CD4-positive, alpha-beta T cell treated with Interferon alpha-2 for 1 hour (primary cell): ENCODE results near the gene RIMS3.
"Not testable (repeated sequence)": the region's sequence is repeated elsewhere in the genome, so short reads cannot be mapped to it uniquely, and the experiment has no call there.

Experiments used
- DNase-seq, 2 donors: peaks; one replicate each; pipeline ENCODE4 v3.0.0-alpha.2; 2020 to 2022

RIMS3 gene

DNA sequence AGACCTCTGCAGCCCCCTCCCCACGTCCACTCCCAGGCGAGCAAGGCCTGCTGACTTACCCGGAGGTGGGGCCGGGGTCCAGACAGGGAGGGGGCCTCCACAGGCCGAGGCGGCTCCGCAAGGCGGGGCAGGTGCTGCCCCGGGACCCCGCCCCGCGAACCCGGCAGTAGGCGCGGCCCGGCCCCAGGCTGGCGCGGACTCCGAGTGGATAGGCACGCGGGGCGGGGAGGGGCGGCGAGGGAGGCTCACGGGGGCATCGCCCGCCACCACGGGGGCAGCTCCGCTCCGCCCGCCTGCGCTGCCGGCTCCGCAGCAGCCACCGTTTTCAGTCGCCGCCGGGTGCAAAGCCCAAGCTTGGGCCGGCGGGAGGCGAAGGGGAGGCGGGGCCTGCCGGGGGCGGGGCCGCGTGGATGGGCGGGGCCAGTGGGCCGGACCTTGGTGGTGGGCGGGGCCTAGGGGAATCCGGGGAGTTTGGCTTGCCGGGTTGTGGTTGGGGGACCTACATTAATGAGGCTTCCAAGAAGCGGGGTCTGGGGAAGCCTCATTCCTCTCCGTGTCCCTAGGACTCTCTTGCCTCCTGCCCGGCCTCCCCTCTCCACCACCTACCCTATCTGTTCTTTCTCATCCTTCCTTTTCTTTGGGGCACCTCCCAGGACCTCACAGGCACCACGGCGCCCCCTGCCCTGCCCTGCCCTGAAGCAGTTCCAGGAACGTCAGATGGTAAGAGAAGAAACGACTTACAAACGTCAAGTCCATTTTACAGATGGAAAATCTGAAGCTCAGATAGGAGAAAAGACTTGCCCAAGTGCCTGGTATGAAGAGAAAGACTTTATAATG lies at the start of gene RIMS3:
RIMS3 (minus strand) TSS at position 348 of the 837 bp plus-strand sequence. CDS start 23,757 bp downstream, outside the sequence.
- peak; percentile 80 to 90 for DNase-seq

DNA sequence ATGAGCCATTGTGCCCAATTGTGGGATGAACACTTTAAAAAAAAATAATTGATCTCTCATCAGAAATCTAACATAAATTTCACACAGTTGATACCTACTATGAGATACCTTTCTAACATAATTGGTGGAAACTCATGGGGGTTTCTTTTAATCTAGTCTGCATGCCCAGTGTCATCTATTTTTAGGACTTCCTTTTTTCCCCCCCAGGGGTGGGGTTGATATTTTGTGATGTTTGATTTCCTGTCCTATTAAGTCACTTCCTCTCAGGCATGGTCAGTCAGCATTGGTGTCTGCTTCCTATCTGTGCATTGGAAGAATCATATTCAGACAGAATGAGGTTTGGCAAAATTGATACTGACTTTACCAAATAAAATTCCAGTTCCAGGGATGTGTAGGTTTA lies 47.5 kb upstream of the RIMS3 start:
- DNase-seq, result peak; percentile 65 to 76

DNA sequence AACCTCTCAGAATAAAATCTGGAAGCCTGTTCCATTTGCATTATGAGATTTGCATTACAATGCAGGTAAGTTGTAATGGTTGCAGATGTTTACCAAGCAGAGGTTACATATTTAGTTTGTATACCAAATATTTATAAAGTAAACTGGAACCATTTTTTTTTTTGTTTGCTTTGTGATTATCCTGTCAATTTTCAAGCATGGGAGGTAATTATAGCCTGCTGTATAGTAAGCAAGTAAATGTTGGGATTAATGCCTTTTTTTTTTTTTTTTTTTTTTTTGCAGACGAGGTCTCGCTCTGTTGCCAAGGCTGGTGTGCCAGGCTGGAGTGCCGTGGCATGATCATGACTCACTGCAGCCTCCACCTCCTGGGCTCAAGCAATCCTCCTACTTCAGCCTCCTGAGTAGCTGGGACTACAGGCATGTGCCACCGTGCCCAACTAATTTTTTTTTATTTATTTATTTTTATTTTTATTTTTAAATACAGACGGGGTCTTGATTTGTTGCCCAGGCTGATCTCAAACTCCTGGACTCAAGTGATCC lies 47.0 kb upstream of the RIMS3 start:
- DNase-seq, result no peak

DNA sequence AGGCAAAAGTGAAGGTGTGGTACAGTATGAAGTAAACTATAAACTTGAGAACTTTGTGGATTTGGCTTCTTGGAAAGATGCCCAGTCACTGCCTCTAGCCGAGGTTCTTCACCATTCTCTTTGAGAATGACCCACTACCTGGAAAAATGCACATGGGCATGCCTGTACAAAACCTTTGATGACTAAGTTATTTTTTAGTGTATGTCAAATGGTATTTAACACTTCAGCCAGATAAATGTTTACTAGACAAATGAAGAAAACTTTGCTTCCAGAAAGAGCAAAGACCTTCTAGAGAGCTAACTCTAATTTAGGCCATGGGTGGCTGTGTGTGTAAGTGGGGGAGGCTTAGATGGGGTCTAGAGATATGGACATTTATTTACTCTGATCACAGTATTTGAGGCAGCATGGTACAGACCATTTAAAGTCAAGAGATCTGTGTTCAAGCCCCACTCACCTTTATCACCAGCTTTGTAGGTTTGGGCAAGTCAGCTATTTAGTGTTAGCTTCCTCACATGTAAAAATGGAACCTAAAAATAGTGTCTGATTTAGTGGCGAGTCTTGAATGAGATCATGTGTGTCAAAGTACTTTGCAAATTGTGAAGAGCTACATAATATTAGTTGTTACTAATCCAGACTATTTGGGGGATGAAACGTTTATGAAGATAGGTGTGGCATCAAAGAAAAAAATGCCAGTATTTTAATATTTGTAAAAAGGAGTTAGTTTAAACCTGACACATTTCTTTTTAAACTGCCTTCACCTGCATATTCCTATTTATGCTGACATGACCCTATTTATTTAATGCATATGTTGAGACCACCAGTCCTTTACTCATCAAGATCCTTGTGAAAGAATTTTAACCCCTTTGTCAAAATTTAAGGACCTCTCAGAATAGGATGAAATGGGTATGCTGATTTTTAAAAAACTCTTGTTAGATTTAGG lies 46.3 kb upstream of the RIMS3 start:
- DNase-seq, result no peak

DNA sequence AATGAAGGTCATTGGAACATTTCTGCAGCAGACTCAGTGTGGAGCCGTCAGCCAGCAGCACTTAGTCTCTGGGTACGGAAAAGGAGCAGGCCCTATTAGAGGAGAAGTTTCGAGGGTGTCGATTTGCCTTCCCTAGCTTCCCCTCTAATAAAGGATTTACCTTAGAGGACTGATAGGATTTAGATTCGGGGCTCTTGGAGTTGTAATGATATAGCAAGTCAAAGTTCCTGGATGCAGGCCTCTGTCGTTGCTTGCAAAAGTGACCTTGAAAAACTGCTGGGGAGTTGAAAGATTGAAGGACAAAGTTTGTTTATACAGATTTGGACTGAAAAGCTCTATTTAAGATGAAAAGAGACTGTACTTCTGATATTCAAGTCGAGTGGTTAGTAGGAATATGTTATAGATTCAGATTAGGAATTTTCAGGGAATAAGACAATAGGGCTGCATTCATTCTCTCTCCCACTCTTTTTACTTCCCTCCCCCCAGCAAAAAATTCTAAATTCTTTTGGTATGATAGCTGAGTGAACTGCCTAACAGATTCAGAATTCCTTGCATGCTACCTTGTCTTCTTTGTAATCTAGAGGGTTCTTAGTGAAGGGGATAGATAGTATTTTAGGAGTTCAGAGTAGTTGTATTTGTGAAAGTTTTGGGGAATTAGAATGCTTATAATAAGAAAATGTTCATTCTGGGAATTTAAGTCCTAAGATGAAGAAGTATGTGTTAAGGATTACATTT lies 45.3 kb upstream of the RIMS3 start:
- no peak for DNase-seq

DNA sequence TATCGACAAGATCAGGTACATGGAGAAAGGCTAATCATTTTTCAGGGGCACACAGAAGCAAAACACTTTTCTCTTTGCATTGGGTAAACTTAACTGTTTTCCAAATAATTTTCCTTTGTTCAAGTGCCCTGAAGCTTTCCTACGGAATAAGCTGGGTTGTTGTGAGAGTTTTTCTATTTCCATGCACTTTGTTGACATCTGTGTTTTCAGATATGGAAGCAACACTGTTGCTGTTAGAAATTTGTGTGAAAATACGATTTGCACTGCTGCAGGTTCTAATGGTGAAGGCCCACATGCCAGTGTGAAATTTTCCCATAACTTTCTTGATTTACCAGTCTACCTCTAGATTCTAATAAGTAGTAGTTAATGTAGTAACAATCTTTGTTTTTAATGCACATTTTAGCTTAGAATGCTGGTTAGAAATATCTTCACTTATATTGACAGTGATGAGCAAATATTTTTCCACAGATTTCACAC lies 44.4 kb upstream of the RIMS3 start:
- no peak for DNase-seq

DNA sequence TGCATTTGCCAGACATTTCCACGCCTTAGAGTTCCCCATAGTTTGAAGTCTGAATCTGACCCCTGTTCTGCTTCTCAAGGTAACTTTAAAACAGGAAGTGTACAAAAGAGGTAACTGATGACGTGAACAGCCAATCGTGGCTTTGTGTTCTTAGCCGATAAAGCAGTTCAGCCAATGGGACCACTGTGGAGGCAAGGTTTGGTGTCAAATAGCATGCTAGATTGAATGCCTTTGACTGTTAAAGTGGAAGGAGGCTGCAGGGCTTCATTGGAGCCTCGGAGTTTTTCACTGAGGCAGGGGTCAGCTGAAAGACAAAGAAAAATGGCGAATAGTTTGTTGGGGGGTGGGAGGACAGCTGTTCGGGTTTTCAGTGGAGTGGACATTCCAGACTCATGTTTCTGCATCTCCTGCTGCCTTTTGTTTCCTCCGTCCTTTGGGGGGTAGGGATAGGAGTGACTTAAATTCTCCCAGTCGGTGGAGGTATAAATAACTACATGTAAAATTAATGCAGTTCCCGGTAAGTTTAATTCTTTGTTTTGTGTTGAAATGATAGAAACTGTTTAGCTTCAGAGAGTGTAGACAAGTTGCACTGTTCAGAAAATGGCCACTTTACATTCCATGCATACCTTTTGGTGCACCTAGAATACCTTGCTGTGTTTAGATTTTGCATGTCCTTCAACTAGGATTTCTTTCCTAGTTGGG lies 43.8 kb upstream of the RIMS3 start:
- DNase-seq, result peak; percentile 84 to 89

DNA sequence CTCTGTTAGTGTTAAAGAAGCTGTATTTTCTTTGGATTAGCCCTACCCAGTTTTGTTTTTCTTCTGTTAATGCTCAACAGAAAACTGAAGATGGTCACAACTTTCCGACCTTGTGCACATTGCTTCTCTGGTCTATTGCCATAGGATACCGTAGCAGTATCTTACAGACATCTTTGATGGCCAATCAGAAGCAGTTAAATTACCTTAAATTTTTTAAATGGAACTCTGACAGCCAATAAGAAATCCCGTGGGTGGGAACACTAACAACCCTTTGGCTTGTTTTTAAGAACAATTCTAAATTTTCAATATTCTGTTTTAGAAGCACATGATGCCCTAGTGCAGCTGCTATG lies 43.2 kb upstream of the RIMS3 start:
- peak in 1 of 2 donors; percentile 77 for DNase-seq

DNA sequence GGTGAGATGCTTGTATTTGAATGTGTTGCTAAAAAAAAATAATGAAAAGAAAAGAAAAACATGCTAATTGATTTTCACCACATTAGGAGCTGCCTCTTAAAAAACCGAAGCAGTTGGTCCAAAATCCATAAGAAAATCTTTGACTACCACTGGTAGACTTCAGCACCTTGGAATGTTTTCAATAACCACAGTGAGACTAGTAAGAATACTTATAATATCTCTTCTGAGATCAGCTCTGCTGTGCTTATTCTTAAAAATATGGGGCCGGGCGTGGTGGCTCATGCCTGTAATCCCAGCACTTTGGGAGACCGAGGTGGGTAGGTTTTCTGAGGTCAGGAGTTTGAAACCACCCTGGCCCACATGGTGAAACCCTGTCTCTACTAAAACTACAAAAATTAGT lies 41.1 kb upstream of the RIMS3 start:
- DNase-seq, result no peak

DNA sequence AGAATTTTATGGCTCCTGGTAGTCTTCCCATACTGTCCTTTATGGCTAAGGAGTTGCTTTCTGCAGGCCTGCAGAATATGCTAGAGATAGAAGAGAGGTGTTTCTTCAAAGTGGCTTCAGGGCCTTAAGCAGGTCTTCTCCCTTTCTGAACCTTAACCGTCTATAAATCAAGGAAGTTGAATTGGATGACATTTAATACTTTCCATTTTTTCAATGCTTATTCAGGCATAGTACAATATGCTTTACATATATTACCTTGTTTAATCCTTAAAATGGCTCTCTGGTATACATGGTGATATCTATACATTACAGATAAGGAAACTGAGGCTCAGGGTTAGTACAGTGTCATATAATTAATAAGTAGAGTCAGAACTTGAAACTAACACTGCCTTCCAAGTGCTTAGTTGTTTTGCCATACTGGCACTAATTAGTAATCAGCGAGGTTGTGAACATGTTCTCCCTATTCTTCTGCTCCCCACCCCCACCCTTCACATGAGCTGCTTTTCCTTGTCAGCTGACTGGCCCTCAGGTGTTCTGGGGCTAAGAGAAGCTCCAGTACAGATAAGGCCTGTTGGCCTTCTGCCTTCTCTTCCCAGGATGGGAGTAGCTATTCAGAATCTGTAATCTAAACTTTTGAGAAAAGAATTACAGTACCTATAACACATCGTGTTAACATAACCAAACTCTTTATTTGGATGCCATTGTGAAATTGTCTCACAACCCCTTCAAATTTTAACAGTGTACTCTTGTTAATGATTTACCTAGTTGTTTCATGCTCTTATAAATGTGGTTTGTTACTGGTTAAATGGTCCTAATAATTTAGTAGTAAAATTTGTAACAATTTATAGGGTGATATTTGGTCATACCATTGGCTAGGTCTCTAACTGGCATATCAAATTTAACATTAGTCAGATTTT lies 39.6 kb upstream of the RIMS3 start:
- DNase-seq, result no peak

DNA sequence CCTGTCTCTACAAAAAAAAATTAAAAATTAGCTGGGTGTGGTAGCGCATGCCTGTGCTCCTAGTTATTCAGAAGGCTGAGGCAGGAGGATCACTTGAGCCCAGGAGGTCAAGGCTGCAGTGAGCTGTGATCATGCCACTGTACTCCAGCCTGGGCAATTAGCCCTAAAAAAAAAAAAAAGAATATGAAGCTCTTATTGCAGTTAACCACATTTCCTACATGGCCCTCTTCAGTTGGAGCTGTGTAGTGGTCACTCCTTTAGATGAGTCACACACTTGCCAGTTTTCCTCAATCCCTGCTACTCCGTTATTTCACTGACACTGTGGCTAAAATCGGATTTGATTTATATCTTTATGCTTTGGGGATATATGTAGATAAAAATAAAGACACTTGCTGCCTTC lies 37.8 kb upstream of the RIMS3 start:
- DNase-seq, result no peak

DNA sequence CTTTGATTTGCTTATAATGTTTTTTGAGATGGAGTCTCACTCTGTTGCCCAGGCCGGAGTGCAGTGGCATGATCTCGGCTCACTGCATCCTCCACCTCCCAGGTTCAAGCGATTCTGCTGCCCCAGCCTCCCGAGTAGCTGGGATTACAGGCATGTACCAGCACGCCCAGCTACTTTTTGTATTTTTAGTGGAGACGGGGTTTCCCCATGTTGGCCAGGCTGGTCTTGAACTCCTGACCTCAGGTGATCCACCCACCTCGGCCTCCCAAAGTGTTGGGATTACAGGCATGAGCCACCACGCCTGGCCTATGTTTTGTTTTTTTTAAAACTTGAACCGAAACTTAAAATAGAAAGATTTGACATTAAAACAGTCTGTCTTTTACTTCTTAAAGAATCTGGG lies 37.3 kb upstream of the RIMS3 start:
- not testable (repeated sequence) for DNase-seq

DNA sequence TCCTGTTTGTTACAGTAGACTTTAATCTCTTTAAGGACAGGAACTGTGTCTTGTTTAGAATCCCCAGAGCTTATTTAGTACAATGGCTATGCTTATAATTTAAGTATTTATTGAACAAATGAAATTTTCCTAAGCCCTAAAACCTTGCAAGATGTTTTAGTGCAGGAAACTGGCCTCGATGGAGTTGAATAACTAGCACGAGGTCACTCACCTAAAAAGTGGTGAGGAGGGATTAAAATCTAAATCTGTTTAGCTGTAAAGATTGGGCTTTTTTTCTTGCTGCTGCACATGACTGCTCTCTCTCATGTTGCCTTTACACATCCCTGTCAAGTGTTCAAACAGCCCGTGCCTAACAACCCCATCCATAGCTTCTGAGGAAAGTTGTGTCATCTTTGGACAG lies 36.2 kb upstream of the RIMS3 start:
- DNase-seq, result no peak

DNA sequence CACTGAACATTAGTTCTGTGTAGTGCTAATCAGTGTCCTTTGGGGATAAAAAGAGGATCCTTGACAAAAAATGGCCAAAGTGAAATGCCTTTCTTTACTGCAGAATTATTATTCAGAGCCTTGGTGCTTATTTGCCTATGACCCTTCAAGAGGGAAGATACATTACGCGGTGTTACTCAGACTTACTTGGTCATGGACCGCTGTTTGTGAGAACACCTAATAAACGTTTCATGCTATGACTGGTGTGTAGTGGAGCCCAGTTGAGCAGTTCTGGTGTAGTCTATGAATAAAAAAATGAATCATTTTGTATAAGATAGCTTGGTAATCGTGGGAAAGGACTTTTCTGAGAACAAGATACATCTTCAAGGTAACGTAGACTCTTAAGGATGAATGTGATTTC lies 34.3 kb upstream of the RIMS3 start:
- DNase-seq, result no peak

DNA sequence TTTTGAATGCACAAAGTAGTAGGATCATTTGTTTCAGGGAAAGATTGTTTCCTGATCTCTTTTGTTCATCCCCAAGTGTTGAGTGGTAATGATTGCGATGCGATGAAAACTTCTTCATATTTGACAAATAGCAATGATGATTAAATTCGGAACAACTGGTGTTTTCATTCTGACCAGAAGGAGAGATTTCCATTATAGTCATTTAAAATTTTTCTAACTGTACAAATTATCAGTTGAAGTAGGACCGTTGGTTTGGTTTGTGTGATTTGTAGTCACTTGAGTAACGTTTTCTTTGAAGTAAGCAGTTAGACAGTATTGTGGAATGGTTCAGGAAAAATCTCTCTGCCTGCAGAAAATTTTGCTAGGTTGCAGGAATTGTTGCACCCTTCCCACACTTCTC lies 32.0 kb upstream of the RIMS3 start:
- DNase-seq, result no peak

DNA sequence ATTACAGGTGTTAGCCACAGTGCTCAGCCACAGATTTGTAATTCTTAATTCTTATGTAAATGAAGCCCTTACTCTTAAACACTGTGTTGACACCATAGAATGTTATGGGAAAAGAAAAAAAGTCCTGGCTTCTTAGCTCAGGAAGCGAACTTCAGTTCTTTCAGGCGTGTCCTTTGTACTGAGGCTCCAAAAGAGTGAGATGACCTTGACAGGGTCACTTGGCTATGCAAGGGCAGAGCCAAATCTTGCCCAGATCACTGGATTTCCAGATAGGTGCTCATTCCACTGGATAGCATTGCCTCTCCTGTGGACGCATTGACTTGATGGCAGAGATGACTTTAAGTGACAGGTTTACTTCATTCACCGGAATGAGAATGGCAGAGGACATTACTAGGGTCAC lies 30.8 kb upstream of the RIMS3 start:
- DNase-seq, result no peak

DNA sequence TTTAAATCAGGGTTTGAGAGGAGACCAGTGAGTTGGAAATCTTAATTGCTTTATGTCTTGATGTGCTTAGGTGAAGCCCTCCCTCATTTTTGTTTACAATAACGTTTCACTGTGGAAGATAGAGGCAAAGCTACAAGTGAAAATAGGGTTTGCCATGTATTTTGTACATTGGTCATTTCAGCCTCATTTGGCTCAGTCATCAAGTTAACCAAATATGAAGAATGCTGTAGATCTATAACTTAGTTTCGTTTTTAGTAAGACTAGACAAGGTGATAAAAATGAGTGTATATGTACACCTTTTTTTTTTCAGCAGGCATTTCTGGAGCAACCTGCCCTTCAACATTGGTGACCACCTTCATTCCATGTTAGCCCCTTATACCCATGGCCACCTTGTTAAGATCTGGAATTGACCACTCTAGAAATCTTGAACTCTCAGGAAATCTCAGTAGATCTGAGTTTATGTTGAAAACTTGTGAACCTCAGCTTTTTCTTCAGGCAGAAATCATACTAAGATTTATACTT lies 28.9 kb upstream of the RIMS3 start:
- DNase-seq, result peak in 1 of 2 donors; percentile 25

DNA sequence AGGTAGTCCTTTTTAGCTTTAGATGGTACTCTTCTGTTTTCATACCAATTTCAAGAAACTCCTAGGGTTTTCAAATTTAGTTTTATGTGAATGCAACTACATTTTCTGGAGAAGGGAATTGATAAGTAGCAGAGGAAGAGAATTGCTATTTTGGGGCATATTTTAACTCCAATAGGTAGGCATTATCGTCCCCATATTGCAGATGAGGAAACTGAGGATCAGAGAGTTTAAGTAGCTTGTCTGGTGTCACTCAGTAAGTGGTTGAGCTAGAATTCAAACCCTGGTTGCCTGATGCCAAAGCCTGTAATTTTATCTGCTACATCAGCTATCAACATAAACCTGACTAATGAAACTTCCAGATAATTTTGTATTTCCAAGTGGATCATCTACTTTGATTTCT lies 27.9 kb upstream of the RIMS3 start:
- no peak for DNase-seq

DNA sequence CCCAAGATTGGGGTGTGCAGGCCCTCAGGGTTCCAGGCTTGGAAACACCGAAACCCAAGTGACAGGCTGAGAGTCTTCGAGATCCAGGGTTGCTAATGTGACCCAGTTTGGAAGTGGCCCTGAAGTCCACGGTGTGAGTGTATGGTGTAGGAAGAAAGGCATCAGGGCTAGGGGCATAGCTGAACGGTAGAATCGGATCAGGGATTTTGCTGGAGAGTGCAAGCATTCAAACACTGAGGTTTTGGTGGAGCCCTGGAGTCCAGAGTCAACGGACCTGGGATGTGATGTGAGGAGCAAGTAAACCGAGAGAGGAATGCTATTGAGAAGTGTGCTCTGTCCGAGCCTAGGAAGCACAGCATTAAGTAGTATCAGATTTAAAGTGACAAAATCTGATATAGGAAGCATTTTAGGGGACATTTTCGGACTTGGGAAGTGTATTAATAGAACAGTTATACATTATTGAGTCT lies 27.0 kb upstream of the RIMS3 start:
- DNase-seq, result no peak
